ENCODE measurements around the gene COPS4. TPM values are rescaled to one million over a fixed set of nuclear protein-coding genes. Genes with fewer than 3 reads are reported as not detected.

Gene COPS4
- total RNA-seq, 2 donors from 2014 or later = 28.9 to 29.3 TPM

Other genes with a start within 250 kb of the COPS4 start
- 1 to 10 TPM; 1.5 to 1.6 TPM for gene SCD5, start 236.4 kb upstream of the COPS4 start, total RNA-seq
- gene SEC31A, start 144.0 kb upstream of the COPS4 start, total RNA-seq = 100 to 1,000 TPM; 103 to 106 TPM
- gene THAP9, start 134.4 kb upstream of the COPS4 start, total RNA-seq = 1 to 10 TPM; 4.4 to 4.6 TPM
- gene LIN54, start 24.4 kb upstream of the COPS4 start, total RNA-seq = 10 to 100 TPM; 25.8 to 27.9 TPM
- gene PLAC8, start 79.5 kb downstream of the COPS4 start, total RNA-seq = 10 to 100 TPM; 48.0 to 49.3 TPM
- gene COQ2, start 249.6 kb downstream of the COPS4 start, total RNA-seq = 10 to 100 TPM; 15.9 to 19.4 TPM

Data from activated T-cell treated with anti-CD3 and anti-CD28 coated beads, Interleukin-2, amount 50 U/mL, for 72 hours (primary cell).